Activated naive CD4-positive, alpha-beta T cell treated with Interleukin-2 at 50 U/mL for 16 hours (primary cell): Measurements from ENCODE around the gene INPP1.

ENCODE experiments used
- DNase-seq: peaks from one replicate; pipeline ENCODE4 v3.0.0-alpha.2; 2020

INPP1 gene

DNA sequence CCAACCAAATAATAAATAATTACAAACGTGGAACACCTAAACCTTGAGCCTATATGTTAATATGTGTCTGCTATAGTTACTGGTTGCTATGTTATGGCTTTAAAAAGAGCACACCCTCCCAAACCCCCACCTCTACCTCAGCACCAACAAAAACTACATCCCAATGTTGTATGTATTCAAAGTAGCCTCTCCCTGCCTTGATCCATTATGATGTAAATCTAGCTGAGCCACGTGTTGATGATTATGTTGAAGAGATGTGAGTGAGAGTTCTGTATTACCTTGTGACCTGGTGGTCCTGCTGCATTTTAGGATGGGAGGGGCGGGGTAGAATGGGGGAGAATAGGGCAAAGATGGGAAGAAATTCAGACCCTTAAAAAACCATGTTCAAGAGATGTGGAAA is 69.6 kb downstream of the INPP1 start:
- no peak for DNase-seq

GRCh38 chr2:190413421-190413820 is 70.0 kb downstream of the INPP1 start:
- no peak for DNase-seq

DNA sequence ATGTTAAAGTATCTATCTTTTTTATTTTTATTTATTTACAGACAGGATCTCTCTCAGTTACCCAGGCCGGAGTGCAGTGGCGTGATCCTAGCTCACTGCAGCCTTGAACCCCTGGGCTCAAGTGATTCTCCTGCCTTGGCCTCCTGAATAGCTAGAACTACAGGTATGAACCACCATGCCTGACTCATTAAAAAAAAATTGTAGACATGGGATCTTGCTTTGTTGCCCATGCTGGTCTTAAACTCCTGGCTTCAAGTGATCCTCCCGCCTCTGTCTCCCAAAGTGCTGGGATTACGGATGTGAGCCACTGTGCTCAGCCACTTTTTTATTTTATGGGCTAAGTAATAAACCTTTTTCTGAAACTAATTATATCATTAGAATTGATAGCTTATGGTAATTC is 71.9 kb downstream of the INPP1 start:
- DNase-seq, result no peak

- DNase-seq, result no peak
These were observed 72.7 kb downstream of the INPP1 start for GRCh38 chr2:190415794-190416775.

DNA sequence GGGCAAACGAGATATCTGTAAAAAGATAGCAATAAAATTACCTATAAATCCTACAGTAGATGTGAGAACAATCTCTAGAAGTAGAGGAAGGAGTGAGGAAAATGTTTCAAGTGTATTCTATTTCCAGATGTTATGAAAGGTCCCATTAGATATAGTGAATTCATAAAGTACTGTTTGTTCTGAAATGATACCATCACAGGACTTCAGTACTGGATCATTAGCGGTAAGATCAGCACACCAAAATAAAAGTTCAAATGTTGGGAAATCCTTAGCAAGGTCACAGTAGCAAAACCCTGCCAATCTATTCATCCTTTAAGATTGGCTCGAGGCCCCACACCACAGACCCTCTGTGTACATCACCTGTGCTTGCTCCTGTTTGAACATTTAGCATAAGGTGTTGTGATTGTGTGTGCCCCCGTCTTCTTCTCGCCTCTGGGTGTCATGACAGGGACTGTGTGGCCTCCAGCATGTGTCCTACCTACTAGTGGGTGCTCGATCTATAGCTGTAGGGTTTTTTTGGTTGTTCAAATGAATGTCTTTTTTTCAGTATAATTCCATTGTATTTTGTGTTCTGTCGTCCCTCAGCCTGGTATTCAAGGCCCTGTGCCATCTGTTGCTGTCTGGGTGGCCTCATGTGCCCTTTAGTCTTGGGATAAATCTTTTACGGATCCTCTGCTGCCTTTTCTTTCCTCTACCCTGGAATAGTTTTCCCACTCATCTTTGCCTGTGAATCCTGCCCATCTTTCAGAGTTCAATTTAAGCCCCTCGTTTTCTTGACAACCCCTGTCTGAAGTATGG is 73.9 kb downstream of the INPP1 start:
- no peak for DNase-seq

GRCh38 chr2:190418727-190419126 is 75.3 kb downstream of the INPP1 start:
- DNase-seq, result no peak

DNA sequence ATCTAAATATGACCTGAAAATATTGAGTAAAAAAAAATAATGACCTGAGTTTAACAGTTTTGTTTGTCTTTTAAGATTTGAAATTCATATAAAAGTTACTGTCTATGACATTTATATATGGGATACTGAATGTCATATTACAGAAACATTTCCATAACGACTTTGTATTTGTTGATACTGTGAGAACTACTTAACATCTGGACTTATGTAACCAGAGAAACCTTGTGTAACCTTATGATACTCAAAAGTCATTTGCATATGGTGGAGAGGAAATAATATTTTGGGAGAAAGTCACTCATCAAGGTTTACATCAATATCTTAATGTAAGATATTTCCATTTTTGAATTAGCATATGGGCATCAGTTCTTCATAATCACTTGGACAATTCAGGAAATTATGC is 77.4 kb downstream of the INPP1 start:
- no peak for DNase-seq
